Mononuclear cell (primary cell): ENCODE measurements around the gene GMDS. TPM values are rescaled to one million over a fixed set of nuclear protein-coding genes. Genes with fewer than 3 reads are reported as not detected.

Experiments
- H3K27me3 ChIP-seq: 2 replicates; pipeline ENCODE4 v1.6.0; 2011; ENCODE audit warnings: low read length, control low read depth; ENCODE audit not compliant: insufficient read depth
- H3K4me1 ChIP-seq: 2 replicates; pipeline ENCODE4 v1.5.1; 2011; ENCODE audit warnings: mild to moderate bottlenecking, low read length, control low read depth; ENCODE audit not compliant: insufficient read depth
- H3K4me3 ChIP-seq: 2 replicates; pipeline ENCODE4 v1.5.1; 2011; ENCODE audit warnings: mild to moderate bottlenecking, low read length, moderate library complexity
- H3K9me3 ChIP-seq: 2 replicates; pipeline ENCODE4 v1.5.1; 2011; ENCODE audit warnings: low read depth, mild to moderate bottlenecking, control low read depth, low read length
- total RNA-seq: library from RNA; depleted of rRNA; stranded (reverse); fragments of >200 nt; gene quantifications from one replicate; pipeline ENCODE4 v1.2.3, GENCODE V29; 2012

The GMDS gene
- total RNA-seq, 1 donor, result 10.6 TPM

DNA sequence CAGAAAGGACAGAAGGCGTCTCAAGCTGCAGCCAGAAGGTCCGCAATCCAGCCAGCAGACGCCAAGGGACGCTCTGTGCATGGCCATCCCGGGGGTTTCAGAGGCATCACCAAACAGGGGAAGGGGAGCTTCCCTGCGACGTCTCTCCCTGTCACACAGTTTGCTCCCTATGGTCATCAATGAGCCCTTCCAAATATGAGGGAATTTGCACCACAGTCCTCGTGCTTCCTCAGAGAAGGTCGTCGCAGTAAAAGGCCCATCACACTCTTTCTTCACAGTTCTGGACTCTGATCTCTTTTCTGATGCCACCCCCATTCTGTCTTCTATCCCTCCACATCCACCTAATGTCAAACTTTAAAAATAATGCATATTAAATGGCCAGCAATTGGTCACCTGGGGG is 645.9 kb downstream of the GMDS start:
- Histone ChIP-seq H3K27me3 (peaks cover 78% of the 10 kb centered on the region), H3K4me3 (no peak overlapping the region), H3K9me3 (no peaks in the 10 kb centered on the region), H3K4me1 (peaks cover 5% of the 10 kb centered on the region)

DNA sequence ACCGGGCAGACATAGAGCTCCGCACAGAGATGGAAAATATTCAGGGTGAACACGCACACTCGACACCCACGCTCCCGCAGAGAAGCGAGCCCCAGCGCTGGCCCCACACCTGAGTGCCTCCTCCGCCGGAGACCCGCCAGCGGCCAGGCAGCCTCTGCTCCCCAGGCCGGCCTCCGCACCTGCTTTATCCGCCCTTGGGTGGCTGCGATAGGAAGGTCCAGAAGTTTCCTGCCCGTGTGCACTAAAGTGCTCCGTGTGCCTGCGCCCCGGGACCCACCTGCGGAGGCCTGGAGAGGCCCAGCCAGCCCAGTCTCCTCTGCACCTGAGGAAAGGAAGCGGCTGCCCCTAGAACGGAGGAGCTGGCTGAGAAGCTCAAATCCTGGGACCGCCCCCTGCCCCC is 646.5 kb downstream of the GMDS start:
- no peaks in the 10 kb centered on the region for H3K9me3 ChIP-seq
- H3K27me3 ChIP-seq, result peaks cover 72% of the 10 kb centered on the region
- H3K4me1 ChIP-seq, result no peaks in the 10 kb centered on the region
- H3K4me3 ChIP-seq, result no peak overlapping the region

DNA sequence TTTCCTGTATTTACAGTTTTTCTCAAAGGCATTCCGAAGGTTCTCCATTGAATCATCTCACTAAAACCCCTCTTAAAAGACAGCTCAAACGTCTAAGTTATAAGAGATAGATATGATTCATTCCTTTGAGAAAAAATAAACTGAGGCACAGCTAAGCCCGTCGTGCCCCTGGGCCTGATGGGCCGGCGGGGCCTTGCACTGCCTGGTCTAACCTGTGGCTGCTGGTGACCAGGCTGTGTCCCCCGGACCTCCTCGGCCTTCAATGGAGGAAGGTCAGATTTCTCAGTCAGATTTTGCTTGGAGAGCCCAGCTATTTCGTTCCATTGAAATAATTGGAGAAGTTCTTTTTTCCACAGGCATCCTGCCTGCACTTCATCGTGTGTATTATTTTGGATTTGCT is 647.0 kb downstream of the GMDS start:
- Histone ChIP-seq H3K4me1 (no peaks in the 10 kb centered on the region), H3K27me3 (peaks cover 68% of the 10 kb centered on the region)

GRCh38 chr6:1597924-1598323 is 647.5 kb downstream of the GMDS start:
- no peaks in the 10 kb centered on the region for H3K4me1 ChIP-seq
- H3K27me3 ChIP-seq, result peaks cover 63% of the 10 kb centered on the region
- no peaks in the 10 kb centered on the region for H3K9me3 ChIP-seq
- no peak overlapping the region for H3K4me3 ChIP-seq

More for the DNA sequence above, 647.0 kb downstream of the GMDS start:
- Histone ChIP-seq H3K9me3 (no peaks in the 10 kb centered on the region), H3K4me3 (no peak overlapping the region)

GRCh38 chr6:1597121-1597744 is 648.2 kb downstream of the GMDS start:
- no peaks in the 10 kb centered on the region for H3K4me1 ChIP-seq
- H3K4me3 ChIP-seq, result no peak overlapping the region
- H3K27me3 ChIP-seq, result peaks cover 56% of the 10 kb centered on the region
- no peaks in the 10 kb centered on the region for H3K9me3 ChIP-seq

DNA sequence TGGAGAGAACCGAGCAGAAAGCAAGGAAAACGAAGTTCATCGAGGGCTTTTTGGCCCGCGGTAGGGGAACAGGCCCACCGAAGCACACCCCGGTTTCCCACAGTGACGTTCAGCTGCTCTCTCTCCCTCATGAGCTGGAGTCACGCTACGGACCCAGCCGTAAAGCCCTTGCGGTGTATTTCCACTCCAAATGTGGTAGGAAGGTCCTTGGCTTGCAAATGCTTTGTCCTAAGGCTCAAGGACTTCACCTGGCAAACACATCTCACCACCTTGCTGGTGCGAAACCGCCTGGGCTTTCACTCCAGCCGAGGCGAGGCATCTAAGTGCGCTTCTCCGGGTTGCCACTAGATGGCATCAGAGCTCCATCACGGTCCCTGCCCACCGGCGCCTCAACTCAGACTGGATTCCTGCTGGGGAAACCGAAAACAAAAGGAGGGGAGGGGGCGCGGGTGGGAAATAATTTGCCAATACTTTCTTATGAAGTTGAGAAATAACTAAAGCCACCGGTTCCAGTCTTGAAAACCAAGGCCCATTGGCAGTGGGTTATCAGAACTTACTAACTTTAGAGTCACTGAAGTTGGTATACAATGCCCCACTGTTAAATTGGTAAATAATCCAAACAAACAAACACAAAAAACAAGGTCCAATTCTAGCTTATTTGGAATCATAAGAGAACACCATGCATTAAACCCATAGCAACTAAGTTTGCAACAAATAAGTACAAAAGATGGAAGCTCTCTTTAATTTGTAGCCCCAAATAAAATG is 649.1 kb downstream of the GMDS start:
- Histone ChIP-seq H3K9me3 (no peaks in the 10 kb centered on the region), H3K27me3 (peaks cover 46% of the 10 kb centered on the region), H3K4me3 (no peak overlapping the region), H3K4me1 (no peaks in the 10 kb centered on the region)

- Histone ChIP-seq H3K4me1 (no peaks in the 10 kb centered on the region), H3K9me3 (no peaks in the 10 kb centered on the region), H3K27me3 (peaks cover 38% of the 10 kb centered on the region), H3K4me3 (no peak overlapping the region)
These were observed 649.9 kb downstream of the GMDS start for GRCh38 chr6:1595271-1596087.

- Histone ChIP-seq H3K4me1 (no peaks in the 10 kb centered on the region), H3K27me3 (peaks cover 30% of the 10 kb centered on the region), H3K4me3 (no peak overlapping the region), H3K9me3 (no peaks in the 10 kb centered on the region)
These were observed 650.8 kb downstream of the GMDS start for GRCh38 chr6:1594445-1595200.

DNA sequence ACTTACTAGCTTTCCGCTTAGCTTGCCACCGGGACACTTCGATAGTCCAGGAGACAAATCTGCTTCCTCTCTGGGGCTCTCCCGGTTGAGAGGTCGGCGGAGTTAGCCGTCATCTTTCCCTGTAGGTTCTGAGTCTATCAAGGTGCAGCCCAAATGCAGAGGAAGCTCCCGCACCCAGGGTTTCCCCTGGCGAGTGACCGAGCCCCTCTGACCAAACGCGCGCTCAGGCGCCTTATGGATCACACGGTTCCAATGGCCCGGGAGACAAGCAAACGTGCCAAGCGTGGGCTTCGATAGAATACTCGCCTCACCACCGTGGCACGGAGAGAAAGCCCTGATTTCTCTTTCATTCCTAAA is 651.5 kb downstream of the GMDS start:
- no peaks in the 10 kb centered on the region for H3K9me3 ChIP-seq
- H3K4me1 ChIP-seq, result no peaks in the 10 kb centered on the region
- H3K4me3 ChIP-seq, result no peak overlapping the region
- H3K27me3 ChIP-seq, result peaks cover 25% of the 10 kb centered on the region

- Histone ChIP-seq H3K4me3 (no peak overlapping the region), H3K4me1 (no peaks in the 10 kb centered on the region), H3K9me3 (no peaks in the 10 kb centered on the region), H3K27me3 (peaks cover 25% of the 10 kb centered on the region)
These were observed 652.0 kb downstream of the GMDS start for GRCh38 chr6:1593286-1593957.

DNA sequence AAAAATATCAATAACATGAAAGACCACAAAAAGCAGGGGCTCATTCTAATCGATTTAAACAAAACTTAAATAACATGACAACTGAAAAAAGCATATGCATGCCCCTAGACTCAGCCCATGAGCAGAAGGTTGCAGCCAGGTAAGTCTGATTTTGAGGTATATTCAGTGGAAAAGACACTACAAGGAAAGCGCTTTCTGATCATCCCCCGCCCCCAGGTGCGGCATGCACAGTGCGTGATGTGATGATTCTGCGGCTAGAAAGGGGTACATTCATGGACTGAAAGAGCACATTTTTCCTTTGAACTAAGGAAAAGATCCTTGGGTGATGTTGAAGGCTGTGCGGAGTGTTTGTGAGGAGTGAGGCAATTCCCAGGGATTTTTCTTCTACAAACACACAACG is 652.6 kb downstream of the GMDS start:
- no peaks in the 10 kb centered on the region for H3K4me1 ChIP-seq
- no peak overlapping the region for H3K4me3 ChIP-seq
- no peaks in the 10 kb centered on the region for H3K9me3 ChIP-seq
- H3K27me3 ChIP-seq, result peaks cover 21% of the 10 kb centered on the region

- H3K27me3 ChIP-seq, result peaks cover 12% of the 10 kb centered on the region
- no peaks in the 10 kb centered on the region for H3K4me1 ChIP-seq
- H3K9me3 ChIP-seq, result no peaks in the 10 kb centered on the region
- H3K4me3 ChIP-seq, result no peak overlapping the region
These were observed 653.5 kb downstream of the GMDS start for GRCh38 chr6:1591926-1592325.

DNA sequence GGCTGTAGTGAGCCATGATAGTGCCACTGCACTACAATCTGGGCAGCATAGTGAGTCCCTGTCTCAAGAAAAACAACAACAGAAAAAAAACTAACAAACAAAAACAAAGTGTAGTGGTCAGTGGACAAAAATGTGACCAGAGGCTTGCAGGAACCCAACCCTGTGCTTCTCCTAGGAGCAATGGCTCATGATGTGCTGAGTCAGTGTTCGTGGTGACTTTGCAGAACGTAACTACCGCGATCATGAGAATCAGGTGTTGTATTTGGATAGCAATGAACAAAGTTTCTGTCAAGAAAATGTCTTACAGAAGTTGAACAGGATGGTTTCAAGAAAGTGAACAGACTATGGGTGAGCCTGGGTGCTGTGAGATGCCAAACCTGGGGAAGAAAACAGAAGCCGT is 654.2 kb downstream of the GMDS start:
- H3K27me3 ChIP-seq, result peaks cover 5% of the 10 kb centered on the region
- H3K4me1 ChIP-seq, result no peaks in the 10 kb centered on the region
- H3K4me3 ChIP-seq, result no peak overlapping the region
- H3K9me3 ChIP-seq, result no peaks in the 10 kb centered on the region

- H3K4me3 ChIP-seq, result no peak overlapping the region
- no peaks in the 10 kb centered on the region for H3K9me3 ChIP-seq
- H3K27me3 ChIP-seq, result no peaks in the 10 kb centered on the region
- H3K4me1 ChIP-seq, result no peaks in the 10 kb centered on the region
These were observed 654.8 kb downstream of the GMDS start for GRCh38 chr6:1590580-1590979.
